HG02885 (cell line): Measurements from ENCODE around the gene EBP.
"Not testable (repeated sequence)": the region's sequence is repeated elsewhere in the genome, so short reads cannot be mapped to it uniquely, and the experiment has no call there.

Source experiments
- ATAC-seq: cut with Tn5 transposase; IDR thresholded peaks from one replicate; pipeline ENCODE4 v1.9.1; 2021; ENCODE audit warnings: mild to moderate bottlenecking; ENCODE audit not compliant: unreplicated experiment, poor library complexity

The EBP gene

GRCh38 chrX:48520455-48520854, 1.2 kb upstream of the EBP start:
- no peak for ATAC-seq

DNA sequence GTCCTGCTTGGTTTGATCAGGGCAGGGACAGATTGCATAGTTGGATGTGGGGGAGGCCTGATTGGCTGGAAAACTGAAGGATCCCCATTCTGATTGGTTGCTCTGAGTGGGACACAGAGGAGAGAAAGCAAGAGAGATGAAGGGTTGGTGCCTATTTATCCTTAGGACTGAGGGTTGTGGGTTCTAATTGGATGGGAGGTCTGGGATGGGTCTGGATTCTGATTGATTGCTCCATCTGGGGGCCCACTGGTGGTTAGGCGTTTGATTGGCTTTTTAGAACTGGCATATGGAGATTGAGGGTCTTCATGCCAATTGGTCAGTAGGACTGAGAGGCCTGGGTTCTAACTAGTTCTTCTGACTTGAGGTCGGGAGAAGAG, 644 bp upstream of the EBP start:
- no peak for ATAC-seq

- no peak for ATAC-seq
Observed at GRCh38 chrX:48522291-48522690, 683 bp downstream of the EBP start.

DNA sequence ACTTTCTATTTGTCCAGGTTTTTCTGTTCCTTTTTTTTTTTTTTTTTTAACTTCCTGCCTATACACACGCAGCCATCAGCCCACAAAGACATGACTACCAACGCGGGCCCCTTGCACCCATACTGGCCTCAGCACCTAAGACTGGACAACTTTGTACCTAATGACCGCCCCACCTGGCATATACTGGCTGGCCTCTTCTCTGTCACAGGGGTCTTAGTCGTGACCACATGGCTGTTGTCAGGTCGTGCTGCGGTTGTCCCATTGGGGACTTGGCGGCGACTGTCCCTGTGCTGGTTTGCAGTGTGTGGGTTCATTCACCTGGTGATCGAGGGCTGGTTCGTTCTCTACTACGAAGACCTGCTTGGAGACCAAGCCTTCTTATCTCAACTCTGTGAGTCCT, 2.1 kb downstream of the EBP start:
- ATAC-seq, result no peak

- not testable (repeated sequence) for ATAC-seq
Observed at GRCh38 chrX:48525853-48526252, 4.2 kb downstream of the EBP start.

GRCh38 chrX:48530736-48531135, 9.1 kb downstream of the EBP start:
- ATAC-seq, result no peak

DNA sequence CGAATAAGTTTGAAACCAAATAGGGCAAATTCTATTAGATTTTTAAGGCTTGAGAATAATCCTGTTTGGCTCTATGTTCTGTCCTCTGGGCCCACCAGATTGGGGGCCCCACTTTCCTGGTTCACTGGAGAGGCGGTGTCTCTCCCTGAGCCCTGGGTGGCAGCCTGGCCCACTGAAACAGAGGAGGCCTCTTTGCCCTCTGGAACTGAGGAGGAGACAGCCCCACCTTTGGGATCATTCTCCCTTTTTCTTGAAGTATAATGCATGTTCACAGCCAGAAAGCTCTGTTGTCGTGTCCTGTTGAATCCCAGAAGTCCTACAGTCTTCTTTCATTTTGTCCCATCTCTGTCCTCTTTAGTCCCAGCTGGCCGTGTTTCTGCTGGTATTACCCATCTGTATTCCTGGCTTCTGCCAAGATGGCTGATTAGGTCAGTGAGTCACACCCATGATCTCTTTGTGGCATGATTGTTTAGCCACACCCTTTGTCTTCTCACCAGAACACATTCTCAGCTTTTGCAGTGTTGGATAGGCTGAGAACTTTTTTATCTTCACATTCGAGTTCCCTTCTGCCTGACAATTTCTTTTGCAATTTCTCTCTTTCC, 9.9 kb downstream of the EBP start:
- no peak for ATAC-seq

GRCh38 chrX:48532161-48532560, 10.6 kb downstream of the EBP start:
- ATAC-seq, result no peak

- ATAC-seq, result no peak
Observed at GRCh38 chrX:48533165-48533564, 11.6 kb downstream of the EBP start.

DNA sequence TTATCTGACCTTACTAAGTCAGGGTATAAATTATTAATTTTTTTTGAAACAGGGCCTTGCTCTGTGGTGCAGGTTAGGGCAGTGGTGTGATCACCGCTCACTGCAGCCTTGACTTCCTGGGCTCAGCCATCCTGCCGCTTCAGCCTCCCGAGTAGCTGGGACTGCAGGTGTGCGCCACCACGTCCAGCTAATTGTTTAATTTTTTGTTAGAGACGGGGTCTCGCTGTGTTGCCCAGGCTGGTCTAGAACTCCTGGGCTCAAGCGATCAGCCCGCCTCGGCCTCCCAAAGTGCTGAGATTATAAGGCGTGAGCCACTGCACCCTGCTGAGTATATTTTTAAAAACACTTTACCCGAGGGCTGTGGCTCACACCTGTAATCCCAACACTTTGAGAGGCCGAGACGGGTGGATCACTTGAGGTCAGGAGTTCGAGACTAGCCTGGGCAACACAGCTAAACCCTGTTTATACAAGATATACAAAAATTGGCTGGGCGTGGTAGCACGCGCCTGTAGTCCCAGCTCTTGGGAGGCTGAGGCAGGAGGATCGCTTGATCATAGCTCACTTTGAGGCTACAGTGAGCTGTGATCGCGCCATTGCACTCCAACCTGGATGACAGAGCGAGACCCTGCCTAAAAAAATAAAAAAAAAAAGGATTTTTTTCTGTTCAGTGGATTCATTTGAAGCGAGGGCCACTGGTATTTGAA, 17.2 kb downstream of the EBP start:
- ATAC-seq, result no peak

GRCh38 chrX:48539345-48540027, 17.9 kb downstream of the EBP start, which contains the start of gene TBC1D25:
Gene TBC1D25 (plus strand): TSS chrX:48539714. CDS start chrX:48539798, 84 bp downstream.
- peak; percentile 74 for ATAC-seq

DNA sequence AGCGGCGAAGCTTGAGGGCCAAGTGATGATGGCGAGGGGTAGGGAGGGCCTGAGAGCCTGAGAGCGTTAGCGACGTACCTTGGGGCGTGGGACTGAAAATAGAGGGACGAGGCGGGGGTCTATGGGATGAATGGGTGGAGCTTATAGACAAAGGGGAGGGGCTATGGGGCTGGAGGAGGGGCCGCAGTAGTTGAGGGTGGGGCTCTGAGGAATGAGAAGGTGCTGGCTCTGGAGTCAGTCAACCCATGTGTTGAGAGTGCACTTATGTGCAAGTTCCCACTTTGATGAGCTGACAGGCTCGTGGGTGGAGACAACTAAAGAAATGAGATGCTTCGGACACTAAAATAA, 18.4 kb downstream of the EBP start:
- ATAC-seq, result peak; percentile 38

- ATAC-seq, result no peak
Observed at GRCh38 chrX:48540480-48540879, 18.9 kb downstream of the EBP start.

- ATAC-seq, result peak; percentile 28
Observed at GRCh38 chrX:48541140-48541814, 19.7 kb downstream of the EBP start.

DNA sequence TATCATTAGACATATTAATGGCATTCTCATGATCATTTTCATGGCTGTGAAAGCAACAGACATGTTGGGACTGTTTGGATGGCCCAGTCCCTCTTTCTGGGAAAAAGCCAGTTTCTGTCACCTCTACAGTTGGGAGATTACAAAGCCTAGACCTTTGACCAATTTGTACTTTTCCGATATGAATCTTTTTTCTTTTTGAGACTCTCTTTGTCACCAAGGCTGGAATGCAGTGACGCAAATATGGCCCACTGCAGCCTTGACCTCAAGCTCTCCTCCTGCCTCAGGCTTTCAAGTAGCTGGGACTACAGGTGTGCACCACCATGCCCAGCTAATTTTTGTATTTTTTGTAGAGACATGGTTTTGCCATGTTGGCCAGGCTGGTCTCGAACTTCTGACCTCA, 27.3 kb downstream of the EBP start:
- no peak for ATAC-seq

- not testable (repeated sequence) for ATAC-seq
Observed at GRCh38 chrX:48555731-48556325, 34.2 kb downstream of the EBP start.

DNA sequence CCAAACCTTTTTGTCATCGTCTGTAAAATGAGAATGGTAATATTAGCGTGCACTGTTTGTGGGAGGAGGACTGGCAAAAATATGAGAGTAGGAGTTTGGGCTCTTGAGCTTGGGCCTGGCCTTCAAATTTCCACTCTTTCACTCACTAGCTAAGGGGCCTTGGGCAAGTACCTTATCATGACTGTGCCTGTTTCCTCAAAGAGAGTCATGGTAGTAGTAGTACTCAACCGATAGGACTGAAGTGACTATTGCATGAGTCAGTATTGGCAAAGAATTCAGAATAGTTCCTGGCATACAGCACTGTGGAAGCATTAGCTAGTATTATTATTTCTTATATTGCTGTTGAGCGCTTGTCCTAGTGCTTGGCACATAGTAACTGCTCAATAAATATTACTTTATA, 36.7 kb downstream of the EBP start:
- no peak for ATAC-seq

DNA sequence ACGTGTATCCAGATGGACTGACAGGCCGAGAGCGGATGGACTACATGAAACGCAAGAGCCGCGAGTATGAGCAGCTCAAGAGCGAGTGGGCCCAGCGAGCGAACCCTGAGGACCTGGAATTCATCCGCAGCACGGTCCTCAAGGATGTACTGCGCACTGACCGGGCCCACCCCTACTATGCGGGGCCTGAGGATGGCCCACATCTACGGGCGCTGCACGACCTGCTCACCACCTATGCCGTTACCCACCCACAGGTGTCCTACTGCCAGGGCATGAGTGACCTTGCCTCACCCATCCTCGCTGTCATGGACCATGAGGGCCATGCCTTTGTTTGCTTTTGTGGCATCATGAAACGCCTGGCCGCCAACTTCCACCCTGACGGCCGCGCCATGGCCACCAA, 38.0 kb downstream of the EBP start:
- no peak for ATAC-seq

- ATAC-seq, result no peak
Observed at GRCh38 chrX:48560056-48560455, 38.4 kb downstream of the EBP start.

DNA sequence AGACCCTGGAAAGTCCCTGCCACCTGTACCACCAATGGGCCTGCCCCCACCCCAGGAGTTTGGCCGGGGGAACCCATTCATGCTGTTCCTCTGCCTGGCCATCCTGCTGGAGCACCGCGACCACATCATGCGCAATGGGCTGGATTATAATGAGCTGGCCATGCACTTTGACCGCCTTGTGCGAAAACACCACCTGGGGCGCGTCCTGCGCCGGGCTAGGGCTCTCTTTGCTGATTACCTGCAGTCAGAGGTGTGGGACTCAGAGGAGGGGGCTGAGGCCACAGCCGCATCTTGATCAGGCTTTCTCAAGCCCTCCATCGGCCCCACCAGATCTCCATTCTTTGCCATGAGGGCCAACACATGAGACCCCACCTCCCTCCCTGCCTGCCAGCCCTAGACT, 39.1 kb downstream of the EBP start:
- ATAC-seq, result no peak

DNA sequence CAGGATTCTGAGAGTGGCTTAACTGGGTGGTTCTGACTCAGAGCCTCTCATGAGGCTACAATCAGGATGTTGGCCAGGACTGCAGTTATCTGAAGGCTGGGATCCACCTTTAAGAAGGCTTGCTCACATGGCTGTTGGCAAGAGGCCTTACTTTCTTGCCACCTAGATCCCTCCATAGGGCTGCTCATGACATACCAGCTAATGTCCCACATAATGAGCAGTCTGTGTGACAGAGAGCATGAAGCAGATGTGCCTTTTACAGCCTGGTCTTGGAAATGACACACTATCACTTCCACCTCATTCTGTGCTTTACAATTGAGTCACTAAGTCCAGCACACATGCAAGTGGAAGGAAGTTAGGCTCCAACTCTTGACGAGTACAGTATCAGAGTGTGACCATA, 48.4 kb downstream of the EBP start:
- peak; percentile 39 for ATAC-seq
